DND-41 (cell line): ENCODE results near the gene GABARAP.

Experiments used
- ATAC-seq: fragments of 200-7000 bp; cut with Tn5 transposase; 3 replicates; pipeline ENCODE4 v1.9.1; 2021; ENCODE audit warnings: low read depth; ENCODE audit not compliant: insufficient read depth
- DNase-seq: peaks from one replicate; pipeline ENCODE4 v3.0.0-alpha.2; 2020
- H2AFZ ChIP-seq: 2 replicates; pipeline ENCODE4 v1.6.0; 2012; ENCODE audit warnings: low read depth, low read length
- H3K27ac ChIP-seq: 2 replicates; pipeline ENCODE4 v1.5.1; 2012; ENCODE audit warnings: low read length, inconsistent platforms
- H3K27me3 ChIP-seq: fragments of 200-600 bp; sonication (generic); 2 replicates; pipeline ENCODE4 v1.6.0; 2012; ENCODE audit warnings: low read length, mild to moderate bottlenecking, inconsistent platforms; ENCODE audit not compliant: insufficient read depth, poor library complexity
- H3K36me3 ChIP-seq: 2 replicates; pipeline ENCODE4 v1.5.1; 2012; ENCODE audit warnings: low read length, inconsistent platforms; ENCODE audit not compliant: insufficient read depth
- H3K4me1 ChIP-seq: 2 replicates; pipeline ENCODE4 v1.5.1; 2012; ENCODE audit warnings: mild to moderate bottlenecking, low read length; ENCODE audit not compliant: insufficient read depth
- H3K4me2 ChIP-seq: 2 replicates; pipeline ENCODE4 v1.6.0; 2012; ENCODE audit warnings: mild to moderate bottlenecking, moderate library complexity, low read length, inconsistent platforms; ENCODE audit not compliant: insufficient read depth
- H3K4me3 ChIP-seq, 2 experiments: fragments of 200-600 bp in 1 of 2; shearing (Covaris generic) in 1 of 2; 2 replicates each; pipeline ENCODE4 v1.5.1; 2012 to 2016; ENCODE audit warnings: inconsistent platforms in 2 of 2, low read length in 2 of 2, mild to moderate bottlenecking in 2 of 2, low read depth in 1 of 2, moderate library complexity in 1 of 2
- H3K79me2 ChIP-seq: 2 replicates; pipeline ENCODE4 v1.6.0; 2012; ENCODE audit warnings: low read length, inconsistent platforms; ENCODE audit not compliant: insufficient read depth
- H3K9ac ChIP-seq: 2 replicates; pipeline ENCODE4 v1.6.0; 2012; ENCODE audit warnings: low read depth, mild to moderate bottlenecking, inconsistent platforms, low read length, moderate library complexity
- H3K9me3 ChIP-seq: 2 replicates; pipeline ENCODE4 v1.5.1; 2012; ENCODE audit warnings: low read length, moderate library complexity, mild to moderate bottlenecking, inconsistent platforms; ENCODE audit not compliant: insufficient read depth, severe bottlenecking
- H4K20me1 ChIP-seq: 2 replicates; pipeline ENCODE4 v1.6.0; 2012; ENCODE audit warnings: low read length; ENCODE audit not compliant: insufficient read depth
- EZH2 ChIP-seq: IDR thresholded peaks from 3 replicates; pipeline ENCODE4 v1.6.1; 2012; ENCODE audit warnings: borderline replicate concordance, low read depth, mild to moderate bottlenecking, moderate library complexity, low read length, inconsistent platforms; ENCODE audit not compliant: severe bottlenecking
- TF ChIP-seq, protein P1 (sequence below): IDR thresholded peaks from 2 replicates; pipeline ENCODE4 v1.5.1; 2012; ENCODE audit warnings: borderline replicate concordance, low read length, moderate library complexity, mild to moderate bottlenecking; ENCODE audit not compliant: poor library complexity, severe bottlenecking; ENCODE audit errors: extremely low read depth

GABARAP gene

DNA sequence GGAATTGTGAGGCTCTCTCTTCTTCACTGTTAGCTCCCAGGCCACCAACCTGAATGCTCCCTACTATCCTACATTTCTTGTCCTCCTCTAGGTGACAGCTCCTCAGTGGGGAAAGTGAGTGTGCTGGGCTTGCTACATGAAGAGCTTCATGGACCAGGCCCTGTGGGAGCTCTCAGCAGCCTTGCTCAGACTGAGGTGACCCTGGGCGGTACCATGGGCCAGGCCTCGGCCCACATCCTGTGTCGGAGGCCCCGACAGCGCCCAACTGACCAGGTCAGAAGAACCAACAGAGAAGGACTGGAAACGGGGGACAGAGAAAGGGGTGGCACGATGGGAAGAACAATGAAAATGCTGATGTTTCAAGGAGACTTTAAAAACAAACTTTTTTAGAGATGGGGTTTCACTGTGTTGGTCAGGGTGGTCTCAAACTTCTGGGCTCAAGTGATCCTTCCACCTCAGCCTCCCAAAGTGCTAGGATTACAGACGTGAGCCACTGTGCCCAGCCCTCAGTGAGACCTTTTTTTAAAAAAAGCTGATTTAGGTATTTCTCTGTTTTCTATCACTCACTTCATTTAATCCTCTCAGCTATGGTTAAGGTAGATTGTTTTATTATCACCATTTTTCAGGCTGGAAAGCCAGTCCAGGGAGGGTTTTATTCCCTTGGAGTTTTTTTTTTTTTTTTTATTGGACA, 14.7 kb upstream of the GABARAP start:
- no peaks in the 10 kb centered on the region for H3K27me3 ChIP-seq
- H3K79me2 ChIP-seq = peaks cover 23% of the 10 kb centered on the region
- no peak overlapping the region for H3K27ac ChIP-seq
- ATAC-seq (no peak), DNase-seq (no peak)
- H3K36me3 ChIP-seq = peaks cover 56% of the 10 kb centered on the region
- H3K9me3 ChIP-seq = no peaks in the 10 kb centered on the region
- H4K20me1 ChIP-seq = no peaks in the 10 kb centered on the region
- no peak overlapping the region for H2AFZ ChIP-seq
- no peak overlapping the region for H3K4me2 ChIP-seq
- H3K9ac ChIP-seq = no peak overlapping the region
- H3K4me1 ChIP-seq = peaks cover 19% of the 10 kb centered on the region
- H3K4me3 ChIP-seq = no peak overlapping the region
- TF ChIP-seq, protein P1, sequence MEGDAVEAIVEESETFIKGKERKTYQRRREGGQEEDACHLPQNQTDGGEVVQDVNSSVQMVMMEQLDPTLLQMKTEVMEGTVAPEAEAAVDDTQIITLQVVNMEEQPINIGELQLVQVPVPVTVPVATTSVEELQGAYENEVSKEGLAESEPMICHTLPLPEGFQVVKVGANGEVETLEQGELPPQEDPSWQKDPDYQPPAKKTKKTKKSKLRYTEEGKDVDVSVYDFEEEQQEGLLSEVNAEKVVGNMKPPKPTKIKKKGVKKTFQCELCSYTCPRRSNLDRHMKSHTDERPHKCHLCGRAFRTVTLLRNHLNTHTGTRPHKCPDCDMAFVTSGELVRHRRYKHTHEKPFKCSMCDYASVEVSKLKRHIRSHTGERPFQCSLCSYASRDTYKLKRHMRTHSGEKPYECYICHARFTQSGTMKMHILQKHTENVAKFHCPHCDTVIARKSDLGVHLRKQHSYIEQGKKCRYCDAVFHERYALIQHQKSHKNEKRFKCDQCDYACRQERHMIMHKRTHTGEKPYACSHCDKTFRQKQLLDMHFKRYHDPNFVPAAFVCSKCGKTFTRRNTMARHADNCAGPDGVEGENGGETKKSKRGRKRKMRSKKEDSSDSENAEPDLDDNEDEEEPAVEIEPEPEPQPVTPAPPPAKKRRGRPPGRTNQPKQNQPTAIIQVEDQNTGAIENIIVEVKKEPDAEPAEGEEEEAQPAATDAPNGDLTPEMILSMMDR = no peak
- TF ChIP-seq EZH2 = no peak

DNA sequence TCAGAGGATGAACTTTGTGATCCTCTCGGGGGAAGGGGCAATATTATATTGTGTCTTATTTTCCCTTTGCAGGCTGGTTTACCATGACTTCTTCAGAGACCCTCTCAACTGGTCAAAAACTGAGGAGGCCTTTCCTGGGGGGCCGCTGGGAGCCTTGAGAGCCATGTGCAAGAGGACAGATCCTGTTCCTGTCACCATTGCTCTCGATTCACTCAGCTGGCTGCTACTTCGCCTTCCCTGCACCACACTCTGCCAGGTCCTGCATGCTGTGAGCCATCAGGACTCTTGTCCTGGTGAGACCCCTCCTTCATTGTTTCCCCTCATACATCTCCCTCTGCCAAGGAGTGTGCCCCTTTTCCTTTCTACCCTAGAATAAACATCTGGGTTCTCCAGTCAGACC, 12.3 kb upstream of the GABARAP start:
- peaks cover 54% of the 10 kb centered on the region for H3K36me3 ChIP-seq
- no peak overlapping the region for H3K4me3 ChIP-seq
- DNase-seq = no peak
- TF ChIP-seq EZH2 = no peak
- H4K20me1 ChIP-seq = peaks cover 14% of the 10 kb centered on the region
- H3K9ac ChIP-seq = no peak overlapping the region
- H2AFZ ChIP-seq = no peak overlapping the region
- H3K9me3 ChIP-seq = no peaks in the 10 kb centered on the region
- H3K79me2 ChIP-seq = peaks cover 46% of the 10 kb centered on the region
- no peaks in the 10 kb centered on the region for H3K27me3 ChIP-seq
- ATAC-seq = no peak
- no peak overlapping the region; the same call in 1 of the 2 replicates for H3K4me2 ChIP-seq
- H3K27ac ChIP-seq = no peak overlapping the region
- peaks cover 32% of the 10 kb centered on the region for H3K4me1 ChIP-seq

DNA sequence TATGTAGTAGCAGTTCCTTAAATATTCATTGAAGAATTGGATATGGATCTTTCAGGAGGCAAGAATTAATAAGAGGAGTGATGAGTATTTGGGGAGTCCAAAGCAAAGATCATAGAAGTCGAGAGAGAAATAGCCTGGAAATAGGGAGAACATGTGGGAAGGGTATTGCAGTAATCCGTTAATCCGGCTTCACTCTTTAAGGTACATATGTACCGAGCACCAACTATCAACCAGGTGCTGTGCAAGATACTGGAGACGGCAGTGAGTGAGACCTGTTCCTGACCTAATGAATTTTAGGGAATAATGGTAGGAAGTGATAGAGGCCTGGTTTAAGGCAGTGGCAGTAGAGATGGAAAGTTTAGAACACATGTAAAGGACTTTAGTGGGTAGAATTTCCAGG, 10.8 kb upstream of the GABARAP start:
- TF ChIP-seq EZH2 = no peak
- TF ChIP-seq, protein P1 = no peak
- Histone ChIP-seq H3K36me3 (peaks cover 47% of the 10 kb centered on the region), H3K4me3 (peak overlapping the region; percentile 55 to 76), H3K27me3 (no peaks in the 10 kb centered on the region), H3K9me3 (no peaks in the 10 kb centered on the region), H3K4me1 (peaks cover 43% of the 10 kb centered on the region), H3K79me2 (peaks cover 60% of the 10 kb centered on the region), H2AFZ (peak overlapping the region; percentile 85; the same call in 1 of the 2 replicates), H4K20me1 (peaks cover 25% of the 10 kb centered on the region), H3K9ac (peak overlapping the region; percentile 88), H3K4me2 (peak overlapping the region; percentile 79), H3K27ac (peak overlapping the region; percentile 97)
- ATAC-seq (no peak), DNase-seq (no peak)

DNA sequence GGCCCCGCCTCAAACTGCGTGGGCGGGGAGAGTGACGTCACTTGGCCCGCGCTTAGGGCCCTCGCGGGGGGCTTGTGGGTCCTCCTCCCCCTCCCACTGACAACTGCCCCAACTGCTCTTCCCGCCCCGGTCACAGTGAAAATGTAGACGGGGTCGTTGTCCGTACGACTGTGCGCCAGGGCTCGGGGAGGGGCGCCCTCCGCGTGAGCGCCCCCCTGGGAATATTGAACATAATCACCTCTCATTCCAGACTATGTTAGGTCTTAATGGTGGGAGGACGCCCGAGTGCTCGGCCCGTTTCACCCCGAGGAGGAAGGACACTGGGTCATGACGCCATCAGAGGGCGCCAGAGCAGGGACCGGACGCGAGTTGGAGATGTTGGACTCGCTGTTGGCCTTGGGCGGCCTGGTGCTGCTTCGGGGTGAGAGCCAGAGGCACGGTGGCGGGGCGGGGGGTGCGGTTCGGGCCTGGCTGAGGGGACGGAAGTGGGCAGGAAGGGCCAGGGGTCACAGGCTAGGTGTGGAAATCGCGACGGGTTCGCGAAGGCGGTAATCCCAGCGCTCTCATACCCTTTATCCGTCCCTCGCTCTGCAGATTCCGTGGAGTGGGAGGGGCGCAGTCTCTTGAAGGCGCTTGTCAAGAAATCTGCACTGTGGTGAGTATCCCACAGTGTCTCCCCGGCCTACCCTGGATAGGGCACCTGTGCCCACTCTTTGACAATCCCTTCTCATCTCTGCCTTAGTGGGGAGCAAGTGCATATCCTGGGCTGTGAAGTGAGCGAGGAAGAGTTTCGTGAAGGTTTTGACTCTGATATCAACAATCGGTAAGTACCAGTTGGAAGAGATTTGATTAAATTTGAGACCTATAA, 10.2 kb upstream of the GABARAP start, which contains the start of gene ELP5:
Gene ELP5, plus strand, starts transcription at position 40 of the 868 bp plus-strand sequence. Its CDS starts 336 bp downstream, at position 376.
- peaks cover 31% of the 10 kb centered on the region for H4K20me1 ChIP-seq
- DNase-seq = peak; percentile 88

More for the DNA sequence above, 10.2 kb upstream of the GABARAP start, which contains the start of gene ELP5:
- peak within 1 kb of the TSS; percentile 76 to 93 for H3K4me3 ChIP-seq
- H3K9ac ChIP-seq = peak within 1 kb of the TSS; percentile 88
- H3K4me1 ChIP-seq = peaks cover 46% of the 10 kb centered on the region
- H3K36me3 ChIP-seq = peaks cover 46% of the 10 kb centered on the region
- H3K79me2 ChIP-seq = peaks cover 67% of the 10 kb centered on the region
- TF ChIP-seq, protein P1 = peak; percentile 63
- no peak for TF ChIP-seq EZH2
- H3K27ac ChIP-seq = peak within 1 kb of the TSS; percentile 97
- peak; percentile 51 for ATAC-seq
- H2AFZ ChIP-seq = peak within 1 kb of the TSS; percentile 86
- H3K27me3 ChIP-seq = no peaks in the 10 kb centered on the region
- H3K4me2 ChIP-seq = peak within 1 kb of the TSS; percentile 79
- H3K9me3 ChIP-seq = no peaks in the 10 kb centered on the region
